Panc1 (cell line): Measurements from ENCODE around the gene ACTRT2. TPM values are rescaled to one million over a fixed set of nuclear protein-coding genes. Genes with fewer than 3 reads are reported as not detected.

Source experiments
- ATAC-seq: fragments of 200-7000 bp; cut with Tn5 transposase; 2 replicates; pipeline ENCODE4 v1.9.1; 2020; ENCODE audit warnings: mild to moderate bottlenecking, moderate library complexity
- BruUV-seq: library from RNA; stranded (reverse); fragments of 400-500 nt; replicated peaks from 2 replicates; lab custom pipeline; 2021; lab: Mats Ljungman, UMichigan
- CTCF ChIA-PET: fragments of 300-600 bp; sonication (Branson Sonifier 250); formaldehyde crosslinking; loops from one replicate; lab custom pipeline; 2022; ENCODE audit warnings: antibody characterized with exemption; lab: Charles Lee
- POLR2A ChIA-PET: fragments of 300-600 bp; sonication (Branson Sonifier 250); formaldehyde crosslinking; loops from one replicate; lab custom pipeline; 2022; ENCODE audit warnings: antibody characterized with exemption; lab: Charles Lee
- DNase-seq: peaks from one replicate; pipeline ENCODE4 v3.0.0-alpha.2; 2010; ENCODE audit warnings: low read depth, low spot score
- H3K27ac ChIP-seq: 2 replicates; pipeline ENCODE4 v1.5.1; 2011; ENCODE audit warnings: mild to moderate bottlenecking, low read length, inconsistent platforms
- H3K27me3 ChIP-seq: fragments of 200-500 bp; sonication (Bioruptor generic); 2 replicates; pipeline ENCODE4 v1.6.0; 2014; ENCODE audit warnings: low read length, inconsistent platforms; ENCODE audit not compliant: control insufficient read depth, insufficient read depth
- H3K36me3 ChIP-seq: fragments of 200-500 bp; sonication (Bioruptor generic); 2 replicates; pipeline ENCODE4 v1.5.1; 2014; ENCODE audit warnings: inconsistent platforms, mild to moderate bottlenecking, low read length, moderate library complexity; ENCODE audit not compliant: control insufficient read depth, insufficient read depth
- H3K4me1 ChIP-seq: 2 replicates; pipeline ENCODE4 v1.5.1; 2011; ENCODE audit warnings: inconsistent platforms, mild to moderate bottlenecking, low read length, moderate library complexity; ENCODE audit not compliant: control insufficient read depth, insufficient read depth
- H3K4me3 ChIP-seq, 2 experiments: 2 replicates each; pipeline ENCODE4 v1.5.1; 2011 to 2012; ENCODE audit warnings: low read depth in 2 of 2, low read length in 2 of 2, mild to moderate bottlenecking in 2 of 2, inconsistent platforms in 1 of 2, moderate library complexity in 1 of 2
- H3K9me3 ChIP-seq: fragments of 200-500 bp; sonication (Bioruptor generic); 2 replicates; pipeline ENCODE4 v1.5.1; 2014; ENCODE audit warnings: low read depth, mild to moderate bottlenecking, inconsistent platforms, low read length, moderate library complexity; ENCODE audit not compliant: control insufficient read depth, insufficient read depth
- POLR2AphosphoS5 ChIP-seq: IDR thresholded peaks from 2 replicates; pipeline ENCODE4 v1.6.1; 2012; ENCODE audit warnings: mild to moderate bottlenecking, low read depth, low read length, moderate library complexity
- SIN3A ChIP-seq: IDR thresholded peaks from 2 replicates; pipeline ENCODE4 v1.6.1; 2012; ENCODE audit warnings: low read depth, mild to moderate bottlenecking, low read length, moderate library complexity, borderline replicate concordance; ENCODE audit not compliant: insufficient read depth
- TCF7L2 ChIP-seq: IDR thresholded peaks from 2 replicates; pipeline ENCODE4 v1.6.1; 2011; ENCODE audit warnings: mild to moderate bottlenecking, low read depth, low read length, inconsistent platforms
- in situ Hi-C: cut with HindIII; loops from 2 replicates; pipeline ENCODE4 v1.10.0; 2016; ENCODE audit warnings: low sequenced_read_pairs, low pct_unique_long_range_greater_than_20kb
- intact Hi-C: fragments of 100-400 bp; cut with micrococcal nuclease; formaldehyde crosslinking; loops from one replicate; pipeline ENCODE4 v1.10.0; 2022; ENCODE audit not compliant: unreplicated experiment
- total RNA-seq: library from RNA; stranded (reverse); gene quantifications from one replicate; pipeline ENCODE4 v1.2.1, GENCODE V29; 2021; ENCODE audit not compliant: unreplicated experiment
- TF ChIP-seq, protein P1 (sequence below), 2 experiments: IDR thresholded peaks; 2 replicates each; pipeline ENCODE4 v1.6.1; 2011 to 2012; ENCODE audit warnings: low read depth in 2 of 2, control low read depth in 1 of 2, low read length in 1 of 2, mild to moderate bottlenecking in 1 of 2, moderate library complexity in 1 of 2; ENCODE audit not compliant: insufficient read depth in 1 of 2
- TF ChIP-seq, protein P2 (sequence below): fragments of 450-650 bp; IDR thresholded peaks from 2 replicates; pipeline ENCODE4 v1.5.1; 2017; ENCODE audit warnings: mild to moderate bottlenecking

Gene ACTRT2
- total RNA-seq, 1 experiment from 2014 or later: not detected

DNA sequence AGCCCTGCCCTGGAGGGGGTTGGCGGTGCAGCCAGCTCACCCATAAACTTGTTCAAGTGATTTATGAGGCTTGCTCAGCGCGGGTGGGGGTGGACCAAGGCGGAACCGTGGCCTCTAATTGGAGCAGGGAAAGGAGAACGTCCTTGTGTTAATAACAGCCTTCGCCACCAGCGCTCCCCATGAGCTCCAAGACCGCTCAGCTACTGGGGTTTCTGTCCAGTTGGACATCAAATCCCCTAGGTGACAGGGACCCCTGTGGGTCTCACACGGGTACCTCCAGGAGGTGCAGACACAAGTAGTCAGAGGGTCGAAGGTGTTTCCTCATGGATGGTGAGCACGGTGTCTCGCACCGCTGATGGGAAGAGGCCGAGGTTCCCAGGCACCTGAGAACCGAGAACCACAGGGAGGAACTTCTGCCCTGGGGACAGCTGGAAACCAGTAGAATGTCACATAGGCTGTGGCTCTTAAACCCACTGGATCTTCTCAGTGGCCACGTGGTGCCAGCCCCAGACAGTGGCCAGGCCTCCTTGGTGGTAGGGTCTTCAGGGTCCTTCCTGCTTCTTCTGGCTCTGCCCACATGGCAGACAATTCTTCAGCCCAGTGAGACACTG lies 3.7 kb upstream of the ACTRT2 start:
- BruUV-seq: no TSS peak
- TF ChIP-seq POLR2AphosphoS5: no peak
- TF ChIP-seq, protein P1, sequence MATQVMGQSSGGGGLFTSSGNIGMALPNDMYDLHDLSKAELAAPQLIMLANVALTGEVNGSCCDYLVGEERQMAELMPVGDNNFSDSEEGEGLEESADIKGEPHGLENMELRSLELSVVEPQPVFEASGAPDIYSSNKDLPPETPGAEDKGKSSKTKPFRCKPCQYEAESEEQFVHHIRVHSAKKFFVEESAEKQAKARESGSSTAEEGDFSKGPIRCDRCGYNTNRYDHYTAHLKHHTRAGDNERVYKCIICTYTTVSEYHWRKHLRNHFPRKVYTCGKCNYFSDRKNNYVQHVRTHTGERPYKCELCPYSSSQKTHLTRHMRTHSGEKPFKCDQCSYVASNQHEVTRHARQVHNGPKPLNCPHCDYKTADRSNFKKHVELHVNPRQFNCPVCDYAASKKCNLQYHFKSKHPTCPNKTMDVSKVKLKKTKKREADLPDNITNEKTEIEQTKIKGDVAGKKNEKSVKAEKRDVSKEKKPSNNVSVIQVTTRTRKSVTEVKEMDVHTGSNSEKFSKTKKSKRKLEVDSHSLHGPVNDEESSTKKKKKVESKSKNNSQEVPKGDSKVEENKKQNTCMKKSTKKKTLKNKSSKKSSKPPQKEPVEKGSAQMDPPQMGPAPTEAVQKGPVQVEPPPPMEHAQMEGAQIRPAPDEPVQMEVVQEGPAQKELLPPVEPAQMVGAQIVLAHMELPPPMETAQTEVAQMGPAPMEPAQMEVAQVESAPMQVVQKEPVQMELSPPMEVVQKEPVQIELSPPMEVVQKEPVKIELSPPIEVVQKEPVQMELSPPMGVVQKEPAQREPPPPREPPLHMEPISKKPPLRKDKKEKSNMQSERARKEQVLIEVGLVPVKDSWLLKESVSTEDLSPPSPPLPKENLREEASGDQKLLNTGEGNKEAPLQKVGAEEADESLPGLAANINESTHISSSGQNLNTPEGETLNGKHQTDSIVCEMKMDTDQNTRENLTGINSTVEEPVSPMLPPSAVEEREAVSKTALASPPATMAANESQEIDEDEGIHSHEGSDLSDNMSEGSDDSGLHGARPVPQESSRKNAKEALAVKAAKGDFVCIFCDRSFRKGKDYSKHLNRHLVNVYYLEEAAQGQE (IDR thresholded peaks at IDR 0.05; ENCODE audit: insufficient read depth in 1 of 2, low read depth in 2 of 2, low read length in 1 of 2): no peak
- TF ChIP-seq SIN3A: no peak
- TF ChIP-seq, protein P2, sequence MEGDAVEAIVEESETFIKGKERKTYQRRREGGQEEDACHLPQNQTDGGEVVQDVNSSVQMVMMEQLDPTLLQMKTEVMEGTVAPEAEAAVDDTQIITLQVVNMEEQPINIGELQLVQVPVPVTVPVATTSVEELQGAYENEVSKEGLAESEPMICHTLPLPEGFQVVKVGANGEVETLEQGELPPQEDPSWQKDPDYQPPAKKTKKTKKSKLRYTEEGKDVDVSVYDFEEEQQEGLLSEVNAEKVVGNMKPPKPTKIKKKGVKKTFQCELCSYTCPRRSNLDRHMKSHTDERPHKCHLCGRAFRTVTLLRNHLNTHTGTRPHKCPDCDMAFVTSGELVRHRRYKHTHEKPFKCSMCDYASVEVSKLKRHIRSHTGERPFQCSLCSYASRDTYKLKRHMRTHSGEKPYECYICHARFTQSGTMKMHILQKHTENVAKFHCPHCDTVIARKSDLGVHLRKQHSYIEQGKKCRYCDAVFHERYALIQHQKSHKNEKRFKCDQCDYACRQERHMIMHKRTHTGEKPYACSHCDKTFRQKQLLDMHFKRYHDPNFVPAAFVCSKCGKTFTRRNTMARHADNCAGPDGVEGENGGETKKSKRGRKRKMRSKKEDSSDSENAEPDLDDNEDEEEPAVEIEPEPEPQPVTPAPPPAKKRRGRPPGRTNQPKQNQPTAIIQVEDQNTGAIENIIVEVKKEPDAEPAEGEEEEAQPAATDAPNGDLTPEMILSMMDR: no peak
- no peak for TF ChIP-seq TCF7L2
- no peak overlapping the region for H3K27ac ChIP-seq
- no peaks in the 10 kb centered on the region for H3K4me1 ChIP-seq
- in situ Hi-C loops (no loop called here), intact Hi-C loops (no loop called here)
- no peaks in the 10 kb centered on the region for H3K9me3 ChIP-seq
- ChIA-PET CTCF (no interaction called here), POLR2A (no interaction called here)
- no peaks in the 10 kb centered on the region for H3K36me3 ChIP-seq
- no peak overlapping the region for H3K4me3 ChIP-seq
- ATAC-seq (no peak), DNase-seq (no peak)
- no peaks in the 10 kb centered on the region for H3K27me3 ChIP-seq

DNA sequence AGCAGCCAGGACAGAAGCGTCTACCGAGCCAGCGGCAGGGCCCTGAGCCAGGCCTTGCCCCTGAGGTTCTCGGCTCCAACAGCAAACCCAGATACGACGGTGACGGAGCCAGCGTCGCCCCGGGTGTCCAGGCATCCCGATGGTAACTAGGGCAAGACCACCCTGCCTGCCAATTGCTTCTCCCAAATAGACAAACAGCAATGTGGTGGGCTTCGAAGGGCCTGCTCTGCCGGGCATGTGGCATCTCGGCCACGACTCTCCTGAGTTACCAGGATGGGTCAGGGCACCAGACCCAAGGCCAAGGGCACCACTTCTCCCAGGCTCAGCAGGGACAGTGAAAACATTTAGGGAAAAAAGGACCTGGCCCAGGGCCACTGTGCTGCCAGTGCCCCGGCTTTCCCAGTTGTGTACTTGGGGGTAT lies 3.2 kb upstream of the ACTRT2 start:
- TF ChIP-seq POLR2AphosphoS5: no peak
- no peak for TF ChIP-seq SIN3A
- no peak for TF ChIP-seq TCF7L2
- TF ChIP-seq, protein P1 (IDR thresholded peaks at IDR 0.05; ENCODE audit: insufficient read depth in 1 of 2, low read depth in 2 of 2, low read length in 1 of 2): no peak
- TF ChIP-seq, protein P2: no peak
- Histone ChIP-seq H3K9me3 (no peaks in the 10 kb centered on the region), H3K36me3 (no peaks in the 10 kb centered on the region), H3K4me1 (no peaks in the 10 kb centered on the region), H3K4me3 (no peak overlapping the region), H3K27ac (no peak overlapping the region), H3K27me3 (no peaks in the 10 kb centered on the region)
- intact Hi-C loops: no loop called here
- no TSS peak for BruUV-seq
- ChIA-PET CTCF (no interaction called here), POLR2A (no interaction called here)
- ATAC-seq: no peak
- in situ Hi-C loops: no loop called here
- no peak for DNase-seq
